Caco-2 (cell line): ENCODE data around the gene CNPY4. TPM values are rescaled to one million over a fixed set of nuclear protein-coding genes. Genes with fewer than 3 reads are reported as not detected.

Source experiments
- BruUV-seq: library from RNA; stranded (reverse); fragments of 400-500 nt; replicated peaks from 2 replicates; lab custom pipeline; 2021; lab: Mats Ljungman, UMichigan
- CTCF ChIA-PET: fragments of 300-600 bp; sonication (Branson Sonifier 250); formaldehyde crosslinking; loops from one replicate; lab custom pipeline; 2022; ENCODE audit warnings: antibody characterized with exemption; lab: Charles Lee
- POLR2A ChIA-PET: fragments of 300-600 bp; sonication (Branson Sonifier 250); formaldehyde crosslinking; loops from one replicate; lab custom pipeline; 2022; ENCODE audit warnings: antibody characterized with exemption; lab: Charles Lee
- DNase-seq, 2 experiments: peaks; one replicate each; pipeline versions ENCODE4 v3.0.0 to v3.0.0-alpha.2; 2020 to 2022
- H3K27me3 ChIP-seq: replicated peaks from 2 replicates; pipeline ENCODE4 v1.6.0; 2011; ENCODE audit warnings: low read length; ENCODE audit not compliant: control insufficient read depth, insufficient read depth
- H3K36me3 ChIP-seq: 2 replicates; pipeline ENCODE4 v1.5.1; 2011; ENCODE audit warnings: low read length; ENCODE audit not compliant: control insufficient read depth, insufficient read depth
- H3K4me1 ChIP-seq: fragments of 250-450 bp; sonication (Bioruptor Pico); 2 replicates; pipeline ENCODE4 v1.5.1; 2020; ENCODE audit warnings: mild to moderate bottlenecking
- H3K4me3 ChIP-seq: 2 replicates; pipeline ENCODE4 v1.5.1; 2011; ENCODE audit warnings: low read depth, mild to moderate bottlenecking, control low read depth, low read length
- H3K9me3 ChIP-seq: fragments of 250-450 bp; sonication (Bioruptor Pico); 2 replicates; pipeline ENCODE4 v1.5.1; 2020; ENCODE audit warnings: mild to moderate bottlenecking, moderate library complexity
- H3K27ac Mint-ChIP-seq: one replicate; pipeline ENCODE4 v1.8.0; 2022; ENCODE audit warnings: mixed read lengths; ENCODE audit not compliant: unreplicated experiment
- H3K27me3 Mint-ChIP-seq: one replicate; pipeline ENCODE4 v1.8.0; 2022; ENCODE audit warnings: mixed read lengths; ENCODE audit not compliant: insufficient read depth, unreplicated experiment
- H3K36me3 Mint-ChIP-seq: one replicate; pipeline ENCODE4 v1.8.0; 2022; ENCODE audit warnings: mild to moderate bottlenecking, mixed read lengths; ENCODE audit not compliant: insufficient read depth, unreplicated experiment
- H3K4me1 Mint-ChIP-seq: one replicate; pipeline ENCODE4 v1.8.0; 2022; ENCODE audit warnings: low read depth, mixed read lengths; ENCODE audit not compliant: unreplicated experiment
- H3K4me3 Mint-ChIP-seq: one replicate; pipeline ENCODE4 v1.8.0; 2022; ENCODE audit warnings: mild to moderate bottlenecking, moderate library complexity, mixed read lengths; ENCODE audit not compliant: unreplicated experiment
- H3K9me3 Mint-ChIP-seq: one replicate; pipeline ENCODE4 v1.8.0; 2022; ENCODE audit warnings: mixed read lengths; ENCODE audit not compliant: unreplicated experiment
- CTCF ChIP-seq, 2 experiments: fragments of 200-600 bp in 1 of 2; IDR thresholded peaks; 1 replicate in 1 of 2; 2 replicates in 1 of 2; pipeline versions ENCODE4 v1.5.1 to v1.8.0; 2011 to 2022; ENCODE audit warnings: antibody characterized with exemption in 1 of 2, control low read depth in 1 of 2, inconsistent platforms in 1 of 2, low read depth in 1 of 2, low read length in 1 of 2, mild to moderate bottlenecking in 1 of 2, moderate library complexity in 1 of 2; ENCODE audit not compliant: insufficient read depth in 1 of 2, severe bottlenecking in 1 of 2, unreplicated experiment in 1 of 2
- intact Hi-C: fragments of 100-400 bp; cut with micrococcal nuclease; formaldehyde crosslinking; loops from one replicate; pipeline ENCODE4 v1.10.0; 2022; ENCODE audit not compliant: unreplicated experiment
- total RNA-seq: library from RNA; stranded (reverse); gene quantifications from 2 replicates; pipeline ENCODE4 v1.2.3, GENCODE V29; 2022

Gene CNPY4
- total RNA-seq, 1 experiment from 2014 or later = 10.1 TPM

GRCh38 chr7:100102950-100103840, 16.2 kb upstream of the CNPY4 start:
- BruUV-seq = no TSS peak
- no peak for TF ChIP-seq CTCF (IDR thresholded peaks at IDR 0.05; ENCODE audit: insufficient read depth in 1 of 2, low read depth in 1 of 2, low read length in 1 of 2, severe bottlenecking in 1 of 2, unreplicated experiment in 1 of 2)
- H3K4me1 ChIP-seq = peaks cover 5% of the 10 kb centered on the region; the same call in 1 of the 2 replicates
- H3K27me3 ChIP-seq = no peaks in the 10 kb centered on the region
- Mint-ChIP-seq H3K27me3 (no peaks in the 10 kb centered on the region), H3K36me3 (peaks cover 82% of the 10 kb centered on the region), H3K4me3 (peak overlapping the region; percentile 95), H3K4me1 (peaks cover 20% of the 10 kb centered on the region), H3K27ac (peak overlapping the region; percentile 99), H3K9me3 (no peaks in the 10 kb centered on the region)
- no peaks in the 10 kb centered on the region for H3K9me3 ChIP-seq
- ChIA-PET POLR2A (interaction anchor here (0.6 to 2.4 kb wide), 4 partner anchors 21 to 462 kb away, joined by 3 to 13 read pairs (median 6); no protein-coding TSS in a partner anchor), CTCF (interaction anchor here (0.7 kb wide), 1 partner anchor 59 kb away, joined by 4 read pairs; no protein-coding TSS in a partner anchor)
- no peak overlapping the region for H3K4me3 ChIP-seq
- intact Hi-C loops = no loop called here
- no peak for DNase-seq
- peaks cover 7% of the 10 kb centered on the region for H3K36me3 ChIP-seq

- no peaks in the 10 kb centered on the region for H3K9me3 Mint-ChIP-seq
- H3K27me3 Mint-ChIP-seq = no peaks in the 10 kb centered on the region
- no TSS peak for BruUV-seq
- H3K4me1 ChIP-seq = peaks cover 5% of the 10 kb centered on the region; the same call in 1 of the 2 replicates
- CTCF ChIA-PET = interaction anchor here (0.6 kb wide), 1 partner anchor 13 kb away, joined by 3 read pairs; no protein-coding TSS in a partner anchor
- peaks cover 76% of the 10 kb centered on the region for H3K36me3 Mint-ChIP-seq
- H3K9me3 ChIP-seq = no peaks in the 10 kb centered on the region
- POLR2A ChIA-PET = no interaction called here
- TF ChIP-seq CTCF (IDR thresholded peaks at IDR 0.05; ENCODE audit: insufficient read depth in 1 of 2, low read depth in 1 of 2, low read length in 1 of 2, severe bottlenecking in 1 of 2, unreplicated experiment in 1 of 2) = no peak
- peaks cover 4% of the 10 kb centered on the region for H3K36me3 ChIP-seq
- H3K4me3 Mint-ChIP-seq = no peak overlapping the region
- H3K4me3 ChIP-seq = no peak overlapping the region
- H3K27ac Mint-ChIP-seq = no peak overlapping the region
- intact Hi-C loops = no loop called here
- H3K4me1 Mint-ChIP-seq = no peaks in the 10 kb centered on the region
- no peak for DNase-seq
- H3K27me3 ChIP-seq = no peaks in the 10 kb centered on the region
Measured at GRCh38 chr7:100105534-100105933, 13.9 kb upstream of the CNPY4 start.

GRCh38 chr7:100106633-100107032, 12.8 kb upstream of the CNPY4 start:
- no TSS peak for BruUV-seq
- intact Hi-C loops = no loop called here
- POLR2A ChIA-PET = no interaction called here
- Histone ChIP-seq H3K27me3 (no peaks in the 10 kb centered on the region), H3K9me3 (no peaks in the 10 kb centered on the region), H3K4me1 (peaks cover 5% of the 10 kb centered on the region; the same call in 1 of the 2 replicates), H3K36me3 (peaks cover 4% of the 10 kb centered on the region), H3K4me3 (no peak overlapping the region)
- Mint-ChIP-seq H3K27ac (no peak overlapping the region), H3K9me3 (no peaks in the 10 kb centered on the region), H3K4me1 (no peaks in the 10 kb centered on the region), H3K27me3 (no peaks in the 10 kb centered on the region), H3K4me3 (no peak overlapping the region), H3K36me3 (peaks cover 73% of the 10 kb centered on the region)
- CTCF ChIA-PET = no interaction called here
- no peak for DNase-seq
- no peak for TF ChIP-seq CTCF (IDR thresholded peaks at IDR 0.05; ENCODE audit: insufficient read depth in 1 of 2, low read depth in 1 of 2, low read length in 1 of 2, severe bottlenecking in 1 of 2, unreplicated experiment in 1 of 2)
